ENCODE data around the gene RAD51C.

DNA sequence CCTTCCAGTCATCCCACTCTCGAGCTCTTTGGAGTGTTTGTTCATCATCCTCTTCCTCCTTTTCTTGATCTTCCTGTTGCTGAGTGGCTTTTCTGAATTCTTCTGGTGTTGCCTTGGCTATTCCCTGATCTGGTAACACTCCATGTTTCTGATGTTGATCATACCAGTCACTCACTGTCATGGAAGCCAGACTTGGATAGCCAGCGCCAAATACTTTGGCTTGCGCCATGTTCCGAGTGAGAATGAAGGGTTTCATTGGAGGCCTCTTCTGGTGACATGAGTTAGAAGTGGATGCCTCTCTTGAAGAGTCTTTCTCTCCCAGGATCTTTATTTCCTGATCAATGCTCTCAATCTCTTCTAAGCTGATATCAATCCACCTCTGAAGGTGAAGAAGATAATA is 31.8 kb upstream of the RAD51C start:
- TF ChIP-seq, protein P1, sequence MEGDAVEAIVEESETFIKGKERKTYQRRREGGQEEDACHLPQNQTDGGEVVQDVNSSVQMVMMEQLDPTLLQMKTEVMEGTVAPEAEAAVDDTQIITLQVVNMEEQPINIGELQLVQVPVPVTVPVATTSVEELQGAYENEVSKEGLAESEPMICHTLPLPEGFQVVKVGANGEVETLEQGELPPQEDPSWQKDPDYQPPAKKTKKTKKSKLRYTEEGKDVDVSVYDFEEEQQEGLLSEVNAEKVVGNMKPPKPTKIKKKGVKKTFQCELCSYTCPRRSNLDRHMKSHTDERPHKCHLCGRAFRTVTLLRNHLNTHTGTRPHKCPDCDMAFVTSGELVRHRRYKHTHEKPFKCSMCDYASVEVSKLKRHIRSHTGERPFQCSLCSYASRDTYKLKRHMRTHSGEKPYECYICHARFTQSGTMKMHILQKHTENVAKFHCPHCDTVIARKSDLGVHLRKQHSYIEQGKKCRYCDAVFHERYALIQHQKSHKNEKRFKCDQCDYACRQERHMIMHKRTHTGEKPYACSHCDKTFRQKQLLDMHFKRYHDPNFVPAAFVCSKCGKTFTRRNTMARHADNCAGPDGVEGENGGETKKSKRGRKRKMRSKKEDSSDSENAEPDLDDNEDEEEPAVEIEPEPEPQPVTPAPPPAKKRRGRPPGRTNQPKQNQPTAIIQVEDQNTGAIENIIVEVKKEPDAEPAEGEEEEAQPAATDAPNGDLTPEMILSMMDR (IDR thresholded peaks at IDR 0.05; ENCODE audit: insufficient read depth, low read depth, low read length) = no peak
- no peak for TF ChIP-seq EZH2 (IDR thresholded peaks at IDR 0.05; ENCODE audit: insufficient read depth, low read length)
